ENCODE data around the gene ARHGAP4.

Gene ARHGAP4

GRCh38 chrX:153882086-153882498 lies 44.0 kb downstream of the ARHGAP4 start:
- no peak for TF ChIP-seq POLR2A (IDR thresholded peaks at IDR 0.05; ENCODE audit: low read depth, low read length)
- FAIRE-seq (no peak), DNase-seq (ENCODE audit: insufficient read length) (no peak)

GRCh38 chrX:153881281-153881680 lies 44.8 kb downstream of the ARHGAP4 start:
- DNase-seq (ENCODE audit: insufficient read length), result no peak
- TF ChIP-seq POLR2AphosphoS5 (IDR thresholded peaks at IDR 0.05; ENCODE audit: low read depth, low read length), result no peak
- no peak for TF ChIP-seq TAF1 (IDR thresholded peaks at IDR 0.05; ENCODE audit: borderline replicate concordance, low read depth, low read length)
- TF ChIP-seq POLR2A (IDR thresholded peaks at IDR 0.05; ENCODE audit: low read depth, low read length), result no peak
- no peak for FAIRE-seq

GRCh38 chrX:153880440-153880815 lies 45.6 kb downstream of the ARHGAP4 start:
- TF ChIP-seq POLR2A (IDR thresholded peaks at IDR 0.05; ENCODE audit: low read depth, low read length), result no peak
- no peak for TF ChIP-seq POLR2AphosphoS5 (IDR thresholded peaks at IDR 0.05; ENCODE audit: low read depth, low read length)
- no peak for TF ChIP-seq TAF1 (IDR thresholded peaks at IDR 0.05; ENCODE audit: borderline replicate concordance, low read depth, low read length)
- no peak for DNase-seq (ENCODE audit: insufficient read length)
- FAIRE-seq, result no peak

- DNase-seq (ENCODE audit: insufficient read length) (peak; percentile 17), FAIRE-seq (no peak)
- TF ChIP-seq TAF1 (IDR thresholded peaks at IDR 0.05; ENCODE audit: borderline replicate concordance, low read depth, low read length), result no peak
- no peak for TF ChIP-seq POLR2A (IDR thresholded peaks at IDR 0.05; ENCODE audit: low read depth, low read length)
- TF ChIP-seq POLR2AphosphoS5 (IDR thresholded peaks at IDR 0.05; ENCODE audit: low read depth, low read length), result no peak
These were observed 46.2 kb downstream of the ARHGAP4 start for GRCh38 chrX:153879741-153880439.

- TF ChIP-seq TAF1 (IDR thresholded peaks at IDR 0.05; ENCODE audit: borderline replicate concordance, low read depth, low read length), result no peak
- no peak for TF ChIP-seq POLR2A (IDR thresholded peaks at IDR 0.05; ENCODE audit: low read depth, low read length)
- no peak for TF ChIP-seq POLR2AphosphoS5 (IDR thresholded peaks at IDR 0.05; ENCODE audit: low read depth, low read length)
- peak; percentile 20 for DNase-seq (ENCODE audit: insufficient read length)
- no peak for FAIRE-seq
These were observed 47.0 kb downstream of the ARHGAP4 start for GRCh38 chrX:153878969-153879653.

GRCh38 chrX:153878345-153878744 lies 47.7 kb downstream of the ARHGAP4 start:
- FAIRE-seq (no peak), DNase-seq (ENCODE audit: insufficient read length) (no peak)
- TF ChIP-seq TAF1 (IDR thresholded peaks at IDR 0.05; ENCODE audit: borderline replicate concordance, low read depth, low read length) (no peak), POLR2AphosphoS5 (IDR thresholded peaks at IDR 0.05; ENCODE audit: low read depth, low read length) (no peak), POLR2A (IDR thresholded peaks at IDR 0.05; ENCODE audit: low read depth, low read length) (no peak)

- DNase-seq (ENCODE audit: insufficient read length) (no peak), FAIRE-seq (no peak)
- TF ChIP-seq POLR2A (IDR thresholded peaks at IDR 0.05; ENCODE audit: low read depth, low read length) (no peak), POLR2AphosphoS5 (IDR thresholded peaks at IDR 0.05; ENCODE audit: low read depth, low read length) (no peak), TAF1 (IDR thresholded peaks at IDR 0.05; ENCODE audit: borderline replicate concordance, low read depth, low read length) (no peak)
These were observed 48.3 kb downstream of the ARHGAP4 start for GRCh38 chrX:153877571-153878261.

GRCh38 chrX:153876112-153876491 lies 50.0 kb downstream of the ARHGAP4 start:
- FAIRE-seq, result no peak
- DNase-seq (ENCODE audit: insufficient read length), result no peak
- TF ChIP-seq POLR2AphosphoS5 (IDR thresholded peaks at IDR 0.05; ENCODE audit: low read depth, low read length), result no peak
- no peak for TF ChIP-seq TAF1 (IDR thresholded peaks at IDR 0.05; ENCODE audit: borderline replicate concordance, low read depth, low read length)
- no peak for TF ChIP-seq POLR2A (IDR thresholded peaks at IDR 0.05; ENCODE audit: low read depth, low read length)

- TF ChIP-seq POLR2A (IDR thresholded peaks at IDR 0.05; ENCODE audit: low read depth, low read length) (no peak), POLR2AphosphoS5 (IDR thresholded peaks at IDR 0.05; ENCODE audit: low read depth, low read length) (no peak), TAF1 (IDR thresholded peaks at IDR 0.05; ENCODE audit: borderline replicate concordance, low read depth, low read length) (no peak)
- FAIRE-seq, result no peak
These were observed 50.5 kb downstream of the ARHGAP4 start for GRCh38 chrX:153875391-153876111.

GRCh38 chrX:153874366-153875125 lies 51.5 kb downstream of the ARHGAP4 start:
- TF ChIP-seq POLR2A (IDR thresholded peaks at IDR 0.05; ENCODE audit: low read depth, low read length) (no peak), POLR2AphosphoS5 (IDR thresholded peaks at IDR 0.05; ENCODE audit: low read depth, low read length) (no peak)
- FAIRE-seq, result no peak
- no peak for DNase-seq (ENCODE audit: insufficient read length)

More at GRCh38 chrX:153875391-153876111, 50.5 kb downstream of the ARHGAP4 start:
- peak; percentile 75 for DNase-seq (ENCODE audit: insufficient read length)

- FAIRE-seq (no peak), DNase-seq (ENCODE audit: insufficient read length) (no peak)
- TF ChIP-seq TAF1 (IDR thresholded peaks at IDR 0.05; ENCODE audit: borderline replicate concordance, low read depth, low read length), result no peak
- TF ChIP-seq POLR2A (IDR thresholded peaks at IDR 0.05; ENCODE audit: low read depth, low read length), result no peak
- no peak for TF ChIP-seq POLR2AphosphoS5 (IDR thresholded peaks at IDR 0.05; ENCODE audit: low read depth, low read length)
These were observed 52.0 kb downstream of the ARHGAP4 start for GRCh38 chrX:153874085-153874365.
